Measurements from ENCODE around the gene PRELID3B.

- no peak for TF ChIP-seq EZH2 (IDR thresholded peaks at IDR 0.05; ENCODE audit: low read length, unreplicated experiment)
- TF ChIP-seq CTCF (conservative IDR thresholded peaks at IDR 0.05; ENCODE audit: low read depth, low read length): no peak
- no peak for TF ChIP-seq EZH2phosphoT487 (IDR thresholded peaks at IDR 0.05; ENCODE audit: borderline replicate concordance, low read length)
These were observed 29.3 kb downstream of the PRELID3B start for GRCh38 chr20:59013031-59013951.
